Glomerular visceral epithelial cell (primary cell): Measurements from ENCODE around the gene TBC1D8.

Source experiments
- DNase-seq: peaks from one replicate; pipeline ENCODE4 v3.0.0-alpha.2; 2016; ENCODE audit errors: extremely low spot score

Gene TBC1D8

DNA sequence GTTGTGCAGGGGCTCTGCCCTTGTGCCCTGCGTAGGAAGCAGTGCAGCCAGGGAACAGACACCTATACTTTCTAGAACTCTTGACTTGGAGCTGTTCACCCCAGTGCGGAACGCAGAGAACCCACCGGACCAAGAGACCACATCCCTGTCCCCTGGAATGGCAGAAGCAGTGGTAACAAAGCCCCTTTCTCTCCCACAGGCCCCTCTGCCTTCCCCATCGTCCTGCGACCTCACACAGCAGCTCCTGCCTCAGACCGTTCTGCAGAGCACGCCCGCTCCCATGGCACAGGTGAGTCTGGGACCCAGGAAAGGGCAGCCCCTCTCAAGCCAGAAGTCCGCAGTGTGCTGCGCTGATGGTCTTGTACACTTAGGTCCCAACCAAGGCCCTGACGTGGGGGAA, 173.7 kb downstream of the TBC1D8 start:
- no peak for DNase-seq

DNA sequence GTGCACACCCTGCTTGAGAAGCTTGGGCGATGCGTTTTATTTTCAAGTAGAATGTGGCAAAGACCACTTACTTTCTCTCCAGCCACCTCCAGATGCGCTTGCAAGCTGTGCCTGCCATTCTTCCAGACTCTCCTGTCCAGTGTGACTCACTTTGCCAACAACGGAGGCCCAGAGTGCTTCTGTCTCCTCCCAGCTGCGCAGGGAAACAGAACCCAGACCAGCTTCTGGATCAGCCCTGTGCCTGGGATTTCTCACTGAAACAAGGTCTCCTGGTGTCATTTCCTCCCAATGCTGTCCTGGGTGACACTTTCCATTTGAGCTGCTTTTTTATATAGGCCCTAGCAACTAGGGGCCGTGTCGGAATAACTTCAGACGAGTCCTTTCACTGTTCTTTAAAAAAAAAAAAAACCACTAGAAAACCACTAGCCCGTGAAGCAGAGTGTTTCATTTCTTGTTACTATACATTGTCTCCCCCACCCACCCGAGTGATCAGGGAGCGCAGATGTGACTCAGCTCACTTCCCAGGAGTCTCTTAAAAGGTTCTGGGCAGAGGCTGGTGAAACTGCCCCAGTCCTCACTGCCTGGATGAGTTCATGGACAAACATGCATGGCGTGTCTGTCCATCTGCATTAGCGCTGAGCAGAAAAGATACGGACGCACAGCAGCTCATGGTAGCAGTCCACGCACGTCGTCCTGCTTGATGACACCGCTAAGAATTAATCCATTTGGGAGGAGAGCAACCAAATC, 174.4 kb downstream of the TBC1D8 start:
- peak; percentile 90 for DNase-seq

DNA sequence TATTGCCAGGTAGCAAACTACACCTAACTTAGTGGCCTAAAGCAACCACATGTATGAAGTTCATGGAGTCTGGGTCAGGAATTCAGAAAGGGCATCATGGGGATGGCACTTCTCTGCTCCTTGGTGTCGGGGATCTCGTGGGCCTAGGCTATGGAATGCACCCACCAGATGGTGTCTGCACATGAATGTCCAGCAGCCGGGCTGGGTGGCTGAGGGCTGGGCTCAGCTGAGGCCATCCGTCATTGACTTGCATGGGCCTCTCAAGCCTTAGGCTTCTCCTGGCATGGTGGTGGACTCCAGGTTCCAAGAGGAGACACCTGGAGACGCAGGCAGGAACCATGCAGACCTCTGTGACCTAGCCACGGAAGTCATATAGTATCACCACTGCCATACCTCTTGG, 175.1 kb downstream of the TBC1D8 start:
- no peak for DNase-seq

DNA sequence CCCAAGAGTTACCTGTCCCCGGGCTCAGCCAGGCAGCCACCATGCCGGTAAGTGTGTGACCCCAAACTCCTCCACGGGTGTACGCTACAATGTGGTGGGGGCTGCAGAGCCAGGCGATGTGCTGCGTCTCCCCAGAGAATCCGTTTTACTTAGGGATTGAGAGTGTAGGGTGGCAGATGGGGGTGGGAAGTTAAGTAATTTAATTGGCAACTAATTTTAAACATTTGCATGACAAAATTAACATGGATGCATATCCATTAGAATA, 175.7 kb downstream of the TBC1D8 start:
- DNase-seq = no peak

DNA sequence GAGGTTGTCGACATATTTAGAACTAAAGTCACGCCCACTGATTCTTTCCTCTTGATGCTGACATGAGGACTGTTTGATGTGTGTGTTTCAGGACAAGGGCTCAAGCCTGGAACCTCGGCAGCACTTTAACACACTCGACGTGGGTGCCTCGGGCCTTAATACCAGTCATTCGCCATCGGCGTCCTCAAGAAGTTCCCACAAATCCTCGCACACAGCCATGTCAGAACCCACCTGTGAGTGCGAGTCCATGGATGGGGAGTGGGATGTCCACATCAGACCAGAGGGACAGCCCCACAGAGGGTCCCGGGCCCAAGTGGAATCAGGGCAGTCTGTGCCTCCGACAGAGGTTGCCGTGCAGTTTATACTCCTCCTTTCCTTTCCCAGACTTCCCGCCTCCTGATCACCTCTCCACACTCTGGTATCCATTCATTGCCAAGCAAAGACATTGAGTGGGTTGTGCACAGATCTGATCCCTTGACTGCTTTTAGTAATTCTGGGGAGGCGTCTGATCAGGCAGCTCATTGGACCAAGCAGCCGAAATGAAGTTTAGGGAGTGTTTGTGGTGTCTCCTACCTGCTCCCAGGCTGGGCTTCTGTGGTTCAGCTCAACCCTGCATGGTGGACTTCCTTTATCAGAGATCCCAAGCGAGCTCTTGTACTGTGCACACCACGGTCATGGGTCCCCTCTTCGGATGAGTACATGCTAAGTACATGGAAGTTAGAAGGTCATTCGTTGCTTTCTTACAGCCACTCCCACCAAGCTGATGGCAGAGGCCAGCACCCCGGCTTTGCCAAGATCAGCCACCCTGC, 176.3 kb downstream of the TBC1D8 start:
- no peak for DNase-seq

DNA sequence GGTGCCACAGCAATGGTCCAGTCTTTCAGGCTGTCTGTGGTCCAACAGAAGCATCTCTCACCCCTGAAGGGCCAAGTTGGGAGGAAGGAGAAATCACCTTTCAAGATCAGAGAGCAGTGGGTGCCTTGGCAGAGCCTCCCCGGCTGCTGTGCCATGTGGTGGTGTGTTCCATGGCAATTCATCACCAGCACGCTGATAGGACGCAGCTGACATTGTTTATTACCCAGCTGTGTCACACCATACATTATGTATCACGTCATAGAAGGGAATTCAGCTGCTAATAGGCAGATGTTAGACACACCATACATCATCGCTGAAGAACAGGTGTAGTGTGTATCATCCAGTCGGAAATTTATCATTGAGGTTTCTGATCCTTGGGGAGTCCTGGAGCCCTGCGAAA, 178.7 kb downstream of the TBC1D8 start:
- no peak for DNase-seq

DNA sequence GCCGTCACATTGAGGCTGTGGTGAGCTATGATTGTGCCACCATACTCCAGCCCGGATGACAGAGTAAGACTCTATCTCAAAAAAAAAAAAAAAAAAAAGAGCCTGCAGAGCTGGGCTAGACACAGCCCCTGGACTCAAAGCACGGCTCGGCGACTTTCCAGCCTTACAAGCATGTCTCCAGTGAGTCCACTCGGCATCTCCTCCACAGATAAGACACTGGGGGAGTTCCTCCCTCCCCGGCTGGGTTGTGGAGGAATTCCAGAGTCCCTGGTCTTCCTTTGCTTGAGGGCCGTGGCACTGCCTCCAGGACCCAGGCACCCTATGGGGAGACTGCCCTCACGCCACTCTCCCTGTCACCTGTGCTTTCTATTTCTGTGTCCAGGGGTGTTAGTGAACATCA, 180.0 kb downstream of the TBC1D8 start:
- no peak for DNase-seq

DNA sequence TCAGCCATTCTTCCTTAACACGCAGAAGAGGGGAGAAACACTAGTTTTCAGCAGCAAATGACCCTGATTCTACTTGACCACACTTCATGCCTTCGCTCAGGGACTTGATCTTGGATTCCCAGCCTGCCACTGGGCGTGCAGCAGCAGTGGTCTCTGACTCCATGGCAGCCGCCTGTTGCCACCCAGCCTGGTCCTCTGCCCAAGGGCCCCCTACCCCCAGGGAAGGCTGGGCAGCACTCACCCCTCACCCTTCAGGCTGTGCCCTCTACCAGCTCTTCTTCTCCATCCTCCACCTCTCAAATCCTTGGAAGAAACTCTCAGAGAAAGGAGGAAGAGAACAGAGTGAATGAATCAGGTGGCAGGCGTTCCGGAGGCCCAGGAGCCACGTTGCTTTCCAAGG, 181.2 kb downstream of the TBC1D8 start:
- no peak for DNase-seq

DNA sequence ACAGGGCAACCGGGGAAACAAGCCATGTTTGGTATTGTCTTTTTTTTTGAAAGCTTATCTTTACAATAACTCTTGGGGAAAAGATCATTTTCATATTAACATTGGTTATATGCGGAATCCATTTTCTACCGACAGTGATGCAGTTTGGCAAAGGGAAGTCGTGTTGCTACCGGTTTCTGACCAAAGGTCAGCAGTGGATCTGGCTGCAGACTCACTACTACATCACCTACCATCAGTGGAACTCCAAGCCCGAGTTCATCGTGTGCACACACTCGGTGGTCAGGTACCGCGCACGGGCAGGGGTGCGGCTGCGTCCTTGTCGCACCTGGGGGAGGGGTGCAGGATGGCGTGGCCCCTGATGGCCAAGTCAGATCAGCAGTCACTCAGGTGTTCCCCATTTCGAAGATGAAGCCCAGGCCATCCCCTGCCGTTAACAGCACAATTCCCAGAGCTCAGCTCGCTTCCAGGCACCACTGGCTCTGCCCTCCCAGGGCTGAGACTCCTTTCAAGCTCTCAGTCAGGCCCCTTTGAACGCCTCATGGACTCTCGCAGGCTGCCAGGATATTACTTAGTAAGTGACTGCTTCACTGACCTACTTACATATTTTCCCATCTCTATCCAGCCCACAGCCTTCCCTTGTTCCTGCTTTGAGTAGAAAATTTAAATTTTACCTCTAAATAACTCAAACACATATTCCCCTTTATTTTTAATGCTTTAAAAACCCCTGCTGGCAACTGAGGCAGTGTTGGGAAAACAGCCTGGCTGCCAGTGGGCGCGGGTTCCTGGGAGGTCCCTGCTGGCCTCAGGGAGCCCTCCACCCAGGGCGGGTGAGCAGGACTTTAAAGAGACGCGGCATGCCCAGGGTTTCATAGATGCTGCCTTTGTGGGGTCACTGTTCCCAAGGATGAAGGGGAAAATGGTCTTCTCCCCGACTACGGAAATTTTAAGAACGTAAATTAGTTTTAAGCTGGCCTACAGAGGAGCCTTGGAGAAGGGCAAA, 182.7 kb downstream of the TBC1D8 start:
- DNase-seq = no peak

DNA sequence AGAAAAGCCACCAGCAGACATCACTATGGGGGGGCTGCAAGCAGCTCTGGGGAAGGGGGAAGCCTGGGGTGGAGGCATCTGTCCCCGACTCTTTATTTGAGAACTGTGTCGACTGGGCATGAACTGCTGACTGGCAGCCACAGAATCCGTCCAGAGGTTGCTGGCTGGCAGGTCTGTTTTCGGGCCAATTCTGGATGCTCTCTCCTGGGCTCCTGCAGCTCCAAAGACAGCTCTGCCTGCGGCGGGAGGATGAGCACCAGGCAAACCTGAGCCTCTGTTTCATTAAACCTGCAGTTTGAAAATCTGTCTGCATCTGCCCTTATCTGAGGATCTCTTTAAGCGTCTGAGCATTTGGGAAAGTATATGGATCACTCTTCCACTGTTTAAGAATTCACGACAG, 183.5 kb downstream of the TBC1D8 start:
- DNase-seq = no peak

DNA sequence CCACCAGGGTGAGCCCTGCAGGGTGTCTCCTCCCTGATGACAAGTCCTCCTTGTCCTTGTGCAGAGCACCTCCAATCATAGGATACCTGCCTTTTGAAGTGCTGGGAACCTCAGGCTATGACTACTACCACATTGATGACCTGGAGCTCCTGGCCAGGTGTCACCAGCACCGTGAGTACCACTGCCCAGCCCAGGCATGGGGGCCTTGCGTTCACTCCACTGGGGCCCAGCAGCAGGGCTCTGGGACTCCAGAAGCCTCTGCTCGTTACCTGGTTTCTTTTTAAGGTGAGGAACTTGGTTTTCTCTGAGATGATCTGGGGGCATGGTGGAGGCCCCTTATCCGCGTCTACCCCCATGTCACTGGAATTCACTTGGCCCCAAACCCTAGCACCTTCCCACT, 185.6 kb downstream of the TBC1D8 start:
- no peak for DNase-seq

DNA sequence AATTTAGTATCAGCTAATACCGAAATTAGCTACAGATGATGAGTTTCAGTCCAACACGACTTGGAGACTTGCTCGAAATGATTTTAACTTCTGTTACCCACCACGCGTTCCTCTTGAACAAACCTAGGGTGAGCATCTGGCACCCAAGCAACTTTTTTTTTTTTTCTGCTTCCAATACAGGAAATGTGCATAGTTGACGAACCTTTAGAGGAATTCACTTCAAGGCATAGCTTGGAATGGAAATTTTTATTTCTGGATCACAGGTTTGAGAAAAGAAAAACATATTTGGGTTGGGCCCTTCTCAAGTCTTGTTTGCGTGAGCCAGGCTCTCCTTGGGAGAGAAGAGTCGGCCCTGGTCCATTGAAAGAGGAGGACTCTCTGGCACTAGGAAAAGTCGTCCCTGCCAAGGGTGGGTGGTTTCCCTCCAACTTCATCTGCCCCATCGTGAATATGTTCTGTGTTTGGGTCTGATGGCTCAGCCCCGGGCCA, 186.5 kb downstream of the TBC1D8 start:
- DNase-seq = no peak

DNA sequence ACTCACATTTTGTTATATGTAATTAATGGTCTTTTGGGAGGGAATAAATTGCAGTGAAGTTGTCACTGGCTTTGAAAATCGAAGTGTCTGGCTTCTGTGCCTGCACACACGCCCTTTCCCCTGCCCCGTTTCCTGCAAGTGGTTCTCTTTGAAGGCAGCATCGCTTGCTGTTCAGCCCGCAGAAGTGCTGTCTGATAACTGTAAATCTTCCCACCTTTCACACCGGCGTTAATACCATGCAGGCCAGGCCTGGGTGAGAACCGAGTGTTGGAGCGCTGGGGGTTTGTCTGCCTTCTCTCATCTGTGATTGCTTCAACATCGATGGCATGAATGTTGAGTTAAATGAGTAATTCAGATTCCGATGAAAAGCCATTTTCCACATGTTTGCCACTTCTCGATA, 187.0 kb downstream of the TBC1D8 start:
- DNase-seq = no peak

DNA sequence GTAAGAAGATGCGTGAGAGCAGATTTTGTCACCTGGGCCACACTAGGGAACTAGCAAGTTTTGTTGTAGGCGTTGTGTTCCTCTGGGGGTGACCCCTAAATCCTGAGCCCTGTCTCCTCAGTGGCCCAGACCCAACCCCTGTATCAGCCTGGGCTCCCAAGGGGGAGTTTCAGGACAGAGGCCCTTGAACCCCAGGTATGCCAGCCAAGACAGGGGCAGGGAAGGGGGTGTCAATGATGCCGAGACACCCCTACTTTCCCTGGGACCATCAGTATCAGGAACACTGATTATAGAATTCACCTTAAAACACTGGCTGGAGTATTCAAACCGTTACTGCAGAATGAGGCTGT, 188.2 kb downstream of the TBC1D8 start:
- no peak for DNase-seq

DNA sequence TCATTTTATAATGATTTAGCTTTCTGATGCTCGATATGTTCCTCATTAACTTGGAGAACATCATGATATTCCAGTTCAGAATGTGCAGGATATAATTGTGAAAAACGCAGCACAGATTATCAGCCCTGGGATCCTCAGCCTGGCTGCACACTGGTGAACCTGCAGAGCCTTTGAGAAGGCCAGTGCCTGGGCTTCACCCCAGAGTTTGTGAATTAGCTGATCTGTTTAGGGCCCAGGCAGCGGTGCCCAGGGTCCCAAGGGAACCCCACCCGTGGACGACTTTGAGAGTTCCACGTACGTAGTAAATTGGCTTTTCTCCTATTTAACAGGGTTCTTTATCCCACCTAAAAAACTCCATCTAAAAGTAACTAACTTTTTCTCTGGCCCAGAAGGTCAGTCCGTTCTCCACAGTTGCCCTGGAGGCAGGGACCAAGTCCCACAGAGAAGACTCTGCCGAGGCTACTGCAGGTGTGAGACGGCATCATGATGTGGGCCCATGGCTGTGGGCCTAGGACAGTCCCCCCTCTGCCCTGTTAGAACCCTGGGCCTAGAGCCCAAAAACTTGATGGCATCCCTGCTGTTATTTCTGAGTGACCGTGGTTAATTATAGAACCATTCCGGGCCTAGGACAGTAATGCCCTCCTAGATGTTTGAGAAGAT, 188.7 kb downstream of the TBC1D8 start:
- no peak for DNase-seq

DNA sequence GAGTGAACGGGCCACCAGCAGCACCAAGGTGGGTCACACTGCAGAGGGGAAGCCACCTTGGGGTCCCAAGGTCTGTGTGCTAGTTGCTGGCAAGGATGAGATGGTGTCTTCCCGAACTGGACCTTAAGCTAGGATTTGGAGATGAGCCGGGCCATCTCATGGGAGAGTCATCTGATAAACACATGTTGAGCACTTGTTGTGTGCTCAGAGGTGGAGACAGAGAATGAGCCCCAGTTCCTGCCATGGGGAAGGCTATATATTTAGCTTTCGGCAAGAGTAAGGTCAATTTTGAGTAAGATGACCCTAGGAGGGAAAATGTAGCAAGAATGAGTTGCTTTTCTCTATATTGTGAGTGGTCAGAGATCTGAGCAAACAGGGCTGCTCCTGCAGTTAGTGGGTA, 190.5 kb downstream of the TBC1D8 start:
- DNase-seq = no peak

DNA sequence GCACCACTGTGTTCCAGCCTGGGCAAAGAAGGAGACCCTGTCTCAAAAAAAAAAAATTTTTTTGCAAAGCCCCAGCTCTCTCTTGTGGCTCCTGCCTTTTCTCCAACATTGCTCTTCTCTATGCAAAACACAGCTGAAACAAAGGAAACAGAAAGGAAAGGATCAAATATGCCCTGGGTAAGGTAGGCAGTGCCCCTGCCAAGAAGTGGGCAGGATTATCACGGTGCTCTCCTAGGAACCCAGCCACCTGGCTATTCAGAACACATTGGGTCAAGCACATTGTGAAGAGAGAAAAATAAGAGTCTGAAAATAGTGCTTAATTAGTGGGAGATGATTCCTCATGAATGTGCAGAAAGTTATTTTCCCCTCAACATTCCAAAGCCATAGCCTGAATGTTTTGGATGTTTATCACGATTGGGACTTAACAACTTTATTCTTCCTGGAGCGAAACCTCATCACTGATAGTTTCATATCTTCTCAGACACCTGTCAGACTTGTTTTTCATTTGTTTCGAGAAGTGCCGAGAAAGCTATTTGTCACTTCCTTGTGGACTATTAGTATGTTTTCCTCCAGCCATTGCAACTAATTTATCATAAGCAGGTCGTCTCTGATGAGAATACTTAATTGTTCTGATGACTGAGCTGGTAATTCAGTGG, 191.8 kb downstream of the TBC1D8 start:
- DNase-seq = no peak

DNA sequence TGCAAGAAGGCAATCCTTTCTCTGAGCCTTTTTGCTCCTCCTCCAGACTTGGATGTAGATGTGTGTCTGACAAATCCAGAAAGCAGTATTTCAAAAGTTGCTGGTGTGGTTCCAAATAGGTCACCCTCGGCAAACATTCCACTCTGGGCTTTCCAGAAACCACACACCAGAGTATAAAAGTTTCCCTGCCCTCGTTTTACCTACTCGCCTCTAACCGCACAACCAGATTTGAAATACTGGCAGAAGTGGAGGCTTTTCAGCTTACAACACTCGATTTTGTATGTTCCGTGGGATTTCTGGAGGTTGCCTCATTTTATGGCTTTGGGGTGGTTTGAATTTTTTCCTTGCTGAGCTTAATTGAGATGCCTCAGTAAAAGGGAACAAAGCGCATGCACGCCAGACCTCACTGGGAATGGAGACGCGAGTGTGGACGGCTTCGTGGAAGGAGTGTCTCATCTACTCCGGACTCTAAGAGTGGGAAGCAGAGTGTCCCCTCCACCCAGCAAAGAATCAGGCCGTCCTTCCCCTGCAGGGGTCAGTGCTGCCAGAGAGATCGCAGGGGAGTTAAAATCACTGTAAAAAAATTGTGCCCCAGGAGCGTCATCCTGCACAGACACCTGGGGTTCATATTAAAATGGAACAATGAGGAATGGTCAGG, 193.1 kb downstream of the TBC1D8 start:
- DNase-seq = peak; percentile 20
